Fibroblast of lung (primary cell): Measurements from ENCODE around the gene COL9A3.

ENCODE experiments used
- EZH2 ChIP-seq: IDR thresholded peaks from 2 replicates; pipeline ENCODE4 v1.5.1; 2012; ENCODE audit warnings: low read length, control low read depth, mild to moderate bottlenecking; ENCODE audit errors: missing control alignments
- TF ChIP-seq, protein P1 (sequence below), 2 donors: IDR thresholded peaks in 1 of 2; conservative IDR thresholded peaks in 1 of 2; 1 replicate in 1 of 2; 2 replicates in 1 of 2; pipeline ENCODE4 v1.5.1; 2011 to 2012; ENCODE audit warnings: low read length in 2 of 2, control low read depth in 1 of 2, inconsistent platforms in 1 of 2, low read depth in 1 of 2, mild to moderate bottlenecking in 1 of 2

DNA sequence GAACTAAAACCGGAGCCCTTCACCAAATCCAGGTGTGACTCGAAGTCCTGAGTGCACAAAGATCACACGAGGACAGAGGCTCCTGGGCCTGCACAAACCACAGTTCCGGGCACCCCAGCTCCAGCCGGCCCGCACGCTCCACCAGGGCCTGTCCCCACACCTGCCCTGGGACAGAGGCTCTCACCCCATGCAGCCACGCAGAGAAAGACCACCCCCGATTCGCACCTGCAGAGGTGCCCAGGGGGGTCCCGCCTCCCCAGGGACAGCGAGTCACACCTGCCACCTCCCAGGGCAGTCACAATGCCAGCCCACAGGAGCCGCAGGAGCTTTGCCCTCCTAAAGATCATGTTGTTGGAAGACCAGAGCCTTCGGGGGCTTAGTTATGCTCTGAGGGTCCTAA, 45.9 kb upstream of the COL9A3 start:
- TF ChIP-seq, protein P1, sequence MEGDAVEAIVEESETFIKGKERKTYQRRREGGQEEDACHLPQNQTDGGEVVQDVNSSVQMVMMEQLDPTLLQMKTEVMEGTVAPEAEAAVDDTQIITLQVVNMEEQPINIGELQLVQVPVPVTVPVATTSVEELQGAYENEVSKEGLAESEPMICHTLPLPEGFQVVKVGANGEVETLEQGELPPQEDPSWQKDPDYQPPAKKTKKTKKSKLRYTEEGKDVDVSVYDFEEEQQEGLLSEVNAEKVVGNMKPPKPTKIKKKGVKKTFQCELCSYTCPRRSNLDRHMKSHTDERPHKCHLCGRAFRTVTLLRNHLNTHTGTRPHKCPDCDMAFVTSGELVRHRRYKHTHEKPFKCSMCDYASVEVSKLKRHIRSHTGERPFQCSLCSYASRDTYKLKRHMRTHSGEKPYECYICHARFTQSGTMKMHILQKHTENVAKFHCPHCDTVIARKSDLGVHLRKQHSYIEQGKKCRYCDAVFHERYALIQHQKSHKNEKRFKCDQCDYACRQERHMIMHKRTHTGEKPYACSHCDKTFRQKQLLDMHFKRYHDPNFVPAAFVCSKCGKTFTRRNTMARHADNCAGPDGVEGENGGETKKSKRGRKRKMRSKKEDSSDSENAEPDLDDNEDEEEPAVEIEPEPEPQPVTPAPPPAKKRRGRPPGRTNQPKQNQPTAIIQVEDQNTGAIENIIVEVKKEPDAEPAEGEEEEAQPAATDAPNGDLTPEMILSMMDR (conservative IDR thresholded peaks at IDR 0.05 in 1 of 2, IDR thresholded peaks at IDR 0.05 in 1 of 2; ENCODE audit: low read depth in 1 of 2, low read length in 2 of 2): no peak
- no peak for TF ChIP-seq EZH2
